MM.1S (cell line): ENCODE results near the gene CCDC85B.

Source experiments
- CTCF ChIP-seq: fragments of 300-600 bp; sonication (generic); IDR thresholded peaks from 2 replicates; pipeline ENCODE4 v1.5.1; 2016; ENCODE audit warnings: antibody characterized with exemption, low read length, mixed read lengths
- EZH2phosphoT487 ChIP-seq: fragments of 300-600 bp; sonication (generic); IDR thresholded peaks from 2 replicates; pipeline ENCODE4 v1.6.1; 2018; ENCODE audit warnings: antibody characterized with exemption, low read length

GRCh38 chr11:65868076-65868667 lies 22.3 kb upstream of the CCDC85B start:
- TF ChIP-seq CTCF (no peak), EZH2phosphoT487 (no peak)
